Measurements from ENCODE around the gene AMMECR1L.

DNA sequence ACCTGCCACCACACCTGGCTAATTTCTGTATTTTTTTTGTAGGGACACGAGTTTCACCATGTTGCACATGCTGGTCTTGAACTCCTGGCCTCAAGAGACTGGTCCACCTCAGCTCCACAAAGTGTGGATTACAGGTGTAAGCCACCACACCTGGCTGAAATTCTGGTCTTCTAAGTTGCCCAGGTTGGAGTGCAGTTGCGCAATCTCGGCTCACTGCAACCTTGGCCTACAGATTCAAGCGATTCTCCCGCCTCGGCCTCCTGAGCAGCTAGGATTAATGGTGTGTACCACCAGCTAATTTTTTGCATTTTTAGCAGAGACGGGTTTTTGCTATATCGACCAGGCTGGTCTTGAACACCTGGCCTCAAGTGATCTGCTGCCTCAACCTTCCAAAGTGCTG lies 33.4 kb downstream of the AMMECR1L start:
- TF ChIP-seq, protein P1, sequence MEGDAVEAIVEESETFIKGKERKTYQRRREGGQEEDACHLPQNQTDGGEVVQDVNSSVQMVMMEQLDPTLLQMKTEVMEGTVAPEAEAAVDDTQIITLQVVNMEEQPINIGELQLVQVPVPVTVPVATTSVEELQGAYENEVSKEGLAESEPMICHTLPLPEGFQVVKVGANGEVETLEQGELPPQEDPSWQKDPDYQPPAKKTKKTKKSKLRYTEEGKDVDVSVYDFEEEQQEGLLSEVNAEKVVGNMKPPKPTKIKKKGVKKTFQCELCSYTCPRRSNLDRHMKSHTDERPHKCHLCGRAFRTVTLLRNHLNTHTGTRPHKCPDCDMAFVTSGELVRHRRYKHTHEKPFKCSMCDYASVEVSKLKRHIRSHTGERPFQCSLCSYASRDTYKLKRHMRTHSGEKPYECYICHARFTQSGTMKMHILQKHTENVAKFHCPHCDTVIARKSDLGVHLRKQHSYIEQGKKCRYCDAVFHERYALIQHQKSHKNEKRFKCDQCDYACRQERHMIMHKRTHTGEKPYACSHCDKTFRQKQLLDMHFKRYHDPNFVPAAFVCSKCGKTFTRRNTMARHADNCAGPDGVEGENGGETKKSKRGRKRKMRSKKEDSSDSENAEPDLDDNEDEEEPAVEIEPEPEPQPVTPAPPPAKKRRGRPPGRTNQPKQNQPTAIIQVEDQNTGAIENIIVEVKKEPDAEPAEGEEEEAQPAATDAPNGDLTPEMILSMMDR (CRISPR knock-in tag; IDR thresholded peaks at IDR 0.05): no peak
- no peak for TF ChIP-seq POLR2A (IDR thresholded peaks at IDR 0.05; ENCODE audit: insufficient read depth in 1 of 2, low read depth in 2 of 2, low read length in 2 of 2)

Data from HepG2 (cell line).